Trophoblast cell (in vitro differentiated cells and primary cell): ENCODE data around the gene BEND6.

Experiments used
- DNase-seq, 2 donors: peaks; one replicate each; pipeline ENCODE4 v3.0.0-alpha.2; 2016
- H2AFZ ChIP-seq: 2 replicates; pipeline ENCODE4 v1.6.1; 2013; ENCODE audit warnings: low read length, moderate library complexity, mild to moderate bottlenecking; ENCODE audit not compliant: insufficient read depth, poor library complexity
- H2AK5ac ChIP-seq: 2 replicates; pipeline ENCODE4 v1.6.1; 2013; ENCODE audit warnings: mild to moderate bottlenecking, low read length
- H2BK120ac ChIP-seq: 2 replicates; pipeline ENCODE4 v1.6.1; 2013; ENCODE audit warnings: low read length, mild to moderate bottlenecking, moderate library complexity; ENCODE audit not compliant: insufficient read depth, poor library complexity
- H2BK12ac ChIP-seq: 2 replicates; pipeline ENCODE4 v1.6.1; 2013; ENCODE audit warnings: mild to moderate bottlenecking, low read length, moderate library complexity
- H2BK5ac ChIP-seq: 2 replicates; pipeline ENCODE4 v1.6.1; 2013; ENCODE audit warnings: low read length, low read depth, moderate library complexity, mild to moderate bottlenecking; ENCODE audit not compliant: poor library complexity
- H3K14ac ChIP-seq: 2 replicates; pipeline ENCODE4 v1.6.1; 2013; ENCODE audit warnings: mild to moderate bottlenecking, low read length
- H3K18ac ChIP-seq: 2 replicates; pipeline ENCODE4 v1.6.1; 2013; ENCODE audit warnings: mild to moderate bottlenecking, low read length
- H3K23ac ChIP-seq: 2 replicates; pipeline ENCODE4 v1.6.1; 2013; ENCODE audit warnings: low read length
- H3K27ac ChIP-seq: 2 replicates; pipeline ENCODE4 v1.5.1; 2013; ENCODE audit warnings: low read depth, mild to moderate bottlenecking, inconsistent platforms, low read length, moderate library complexity
- H3K27me3 ChIP-seq: 2 replicates; pipeline ENCODE4 v1.6.1; 2013; ENCODE audit warnings: inconsistent platforms, mild to moderate bottlenecking, low read length, moderate library complexity; ENCODE audit not compliant: insufficient read depth
- H3K36me3 ChIP-seq, 2 experiments: 1 replicate in 1 of 2; 2 replicates in 1 of 2; pipeline ENCODE4 v1.6.1; 2013; ENCODE audit warnings: low read length in 2 of 2, mild to moderate bottlenecking in 2 of 2, moderate library complexity in 1 of 2; ENCODE audit not compliant: insufficient read depth in 2 of 2, control insufficient read depth in 1 of 2
- H3K4ac ChIP-seq: 2 replicates; pipeline ENCODE4 v1.6.1; 2013; ENCODE audit warnings: low read depth, mild to moderate bottlenecking, low read length, moderate library complexity
- H3K4me1 ChIP-seq, 2 experiments: 1 replicate in 1 of 2; 2 replicates in 1 of 2; pipeline ENCODE4 v1.6.1; 2013; ENCODE audit warnings: low read length in 2 of 2, mild to moderate bottlenecking in 2 of 2, moderate library complexity in 1 of 2; ENCODE audit not compliant: insufficient read depth in 2 of 2, control insufficient read depth in 1 of 2
- H3K4me2 ChIP-seq: 2 replicates; pipeline ENCODE4 v1.6.1; 2013; ENCODE audit warnings: inconsistent platforms, mild to moderate bottlenecking, low read length, moderate library complexity
- H3K4me3 ChIP-seq: 2 replicates; pipeline ENCODE4 v1.5.1; 2013; ENCODE audit warnings: mild to moderate bottlenecking, low read depth, low read length, inconsistent platforms
- H3K79me1 ChIP-seq: one replicate; pipeline ENCODE4 v1.6.1; 2013; ENCODE audit warnings: low read length
- H3K79me2 ChIP-seq: 2 replicates; pipeline ENCODE4 v1.6.1; 2013; ENCODE audit warnings: low read length, mild to moderate bottlenecking; ENCODE audit not compliant: control insufficient read depth, insufficient read depth, poor library complexity
- H3K9ac ChIP-seq: 2 replicates; pipeline ENCODE4 v1.6.1; 2013; ENCODE audit warnings: mild to moderate bottlenecking, low read length
- H3K9me3 ChIP-seq: 2 replicates; pipeline ENCODE4 v1.6.1; 2013; ENCODE audit warnings: low read depth, mild to moderate bottlenecking, control low read depth, inconsistent platforms, low read length; ENCODE audit not compliant: insufficient read depth
- H4K12ac ChIP-seq: 2 replicates; pipeline ENCODE4 v1.6.1; 2013; ENCODE audit warnings: low read depth, mild to moderate bottlenecking, low read length, moderate library complexity
- H4K8ac ChIP-seq: 2 replicates; pipeline ENCODE4 v1.6.1; 2013; ENCODE audit warnings: low read depth, mild to moderate bottlenecking, low read length, moderate library complexity
- H4K91ac ChIP-seq: one replicate; pipeline ENCODE4 v1.6.1; 2013; ENCODE audit warnings: low read depth, mild to moderate bottlenecking, low read length, moderate library complexity
- WGBS: extraction: QIAGEN DNeasy Blood & Tissue Kit; methylation state at CpG from one replicate; pipeline ENCODE4 v1.1.7; 2013; ENCODE audit warnings: missing lambda C conversion rate; ENCODE audit not compliant: insufficient read length, insufficient coverage; ENCODE audit errors: extremely low coverage; 5-methylcytosine and 5-hydroxymethylcytosine counted together

Gene BEND6

DNA sequence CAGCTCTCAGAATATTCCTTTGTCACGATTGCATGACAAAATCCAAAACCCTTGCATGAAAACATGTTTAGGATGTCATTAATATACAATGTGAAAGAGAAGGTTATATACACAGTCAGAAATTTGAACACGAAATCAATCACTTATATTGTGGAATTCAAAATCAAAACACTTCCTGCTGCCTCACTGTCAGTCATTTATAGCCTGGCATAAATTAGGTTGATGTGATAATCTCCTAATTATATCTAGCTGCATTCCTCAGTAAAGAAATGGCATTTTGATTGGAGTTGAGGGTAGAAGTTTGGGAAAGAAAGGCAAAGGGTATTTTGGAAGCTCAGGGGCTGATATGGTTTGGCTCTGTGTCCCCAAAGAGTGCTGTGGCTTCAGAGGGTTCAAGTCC lies 24.1 kb upstream of the BEND6 start:
- H2BK12ac ChIP-seq, result no peak overlapping the region
- H3K79me1 ChIP-seq, result no peaks in the 10 kb centered on the region
- no peak overlapping the region for H2AFZ ChIP-seq
- H3K4me1 ChIP-seq, result no peaks in the 10 kb centered on the region
- no peaks in the 10 kb centered on the region for H3K79me2 ChIP-seq
- H4K12ac ChIP-seq, result no peak overlapping the region
- no peak overlapping the region for H3K4me2 ChIP-seq
- H3K18ac ChIP-seq, result no peak overlapping the region
- H3K9me3 ChIP-seq, result no peaks in the 10 kb centered on the region
- no peak overlapping the region for H2AK5ac ChIP-seq
- H3K27ac ChIP-seq, result no peak overlapping the region
- H4K91ac ChIP-seq, result no peak overlapping the region
- no peak overlapping the region for H4K8ac ChIP-seq
- no peak for DNase-seq
- H3K23ac ChIP-seq, result no peak overlapping the region
- H3K14ac ChIP-seq, result no peak overlapping the region
- H3K9ac ChIP-seq, result no peak overlapping the region
- no peaks in the 10 kb centered on the region for H3K36me3 ChIP-seq
- no peak overlapping the region for H2BK120ac ChIP-seq
- no peak overlapping the region for H2BK5ac ChIP-seq
- H3K27me3 ChIP-seq, result no peaks in the 10 kb centered on the region
- no CpG with 5 or more reads among the region's 2 CpGs for WGBS
- H3K4me3 ChIP-seq, result no peak overlapping the region
- H3K4ac ChIP-seq, result no peak overlapping the region

DNA sequence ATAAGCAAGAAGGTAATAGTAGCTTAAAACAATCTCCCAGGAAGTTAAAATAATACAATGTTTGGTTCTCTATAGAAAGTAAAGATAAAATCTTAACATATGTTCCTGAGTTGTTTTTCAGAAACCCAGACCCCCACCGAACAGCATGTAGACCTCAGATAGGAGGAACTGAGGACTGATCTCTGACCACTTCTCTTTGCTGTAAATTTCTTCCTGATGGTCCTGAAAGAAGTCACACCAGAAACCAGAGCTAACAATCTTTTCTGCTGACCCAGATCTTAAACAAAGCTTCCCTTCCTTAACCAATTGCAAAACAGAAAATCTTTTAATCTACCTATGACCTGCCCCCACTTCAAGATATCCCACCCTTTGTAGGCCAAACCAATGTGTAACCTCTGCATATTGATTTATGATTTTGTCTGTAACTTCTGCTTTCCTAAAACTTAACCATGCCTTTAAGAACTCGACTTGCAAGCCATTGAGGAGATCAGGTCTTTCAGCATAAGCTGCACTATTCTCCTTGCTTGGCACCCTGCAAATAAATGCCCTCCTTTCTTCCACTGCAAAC lies 21.9 kb upstream of the BEND6 start:
- DNase-seq, result no peak
- no peak overlapping the region for H3K4ac ChIP-seq
- H3K4me1 ChIP-seq, result no peaks in the 10 kb centered on the region
- H3K23ac ChIP-seq, result no peak overlapping the region
- no peak overlapping the region for H4K12ac ChIP-seq
- no peaks in the 10 kb centered on the region for H3K36me3 ChIP-seq
- H3K14ac ChIP-seq, result no peak overlapping the region
- no peaks in the 10 kb centered on the region for H3K79me1 ChIP-seq
- no peak overlapping the region for H2BK5ac ChIP-seq
- H3K9me3 ChIP-seq, result no peaks in the 10 kb centered on the region
- H4K91ac ChIP-seq, result no peak overlapping the region
- no peak overlapping the region for H2BK120ac ChIP-seq
- no peak overlapping the region for H2BK12ac ChIP-seq
- no peaks in the 10 kb centered on the region for H3K27me3 ChIP-seq
- no peak overlapping the region for H3K4me2 ChIP-seq
- H3K27ac ChIP-seq, result no peak overlapping the region
- H3K18ac ChIP-seq, result no peak overlapping the region
- no peaks in the 10 kb centered on the region for H3K79me2 ChIP-seq
- H2AK5ac ChIP-seq, result no peak overlapping the region
- no CpG with 5 or more reads among the region's 2 CpGs for WGBS
- no peak overlapping the region for H2AFZ ChIP-seq
- H3K9ac ChIP-seq, result no peak overlapping the region
- H3K4me3 ChIP-seq, result no peak overlapping the region
- no peak overlapping the region for H4K8ac ChIP-seq

GRCh38 chr6:56933650-56934049 lies 21.3 kb upstream of the BEND6 start:
- Histone ChIP-seq H4K8ac (no peak overlapping the region), H3K9me3 (no peaks in the 10 kb centered on the region), H3K18ac (no peak overlapping the region), H3K9ac (no peak overlapping the region), H3K14ac (no peak overlapping the region), H3K27ac (no peak overlapping the region), H3K79me1 (no peaks in the 10 kb centered on the region), H3K79me2 (no peaks in the 10 kb centered on the region), H2AFZ (no peak overlapping the region), H3K27me3 (no peaks in the 10 kb centered on the region), H2BK5ac (no peak overlapping the region), H2AK5ac (no peak overlapping the region), H2BK120ac (no peak overlapping the region), H3K4me1 (no peaks in the 10 kb centered on the region), H3K36me3 (no peaks in the 10 kb centered on the region), H4K12ac (no peak overlapping the region), H4K91ac (no peak overlapping the region), H3K4ac (no peak overlapping the region), H3K23ac (no peak overlapping the region), H2BK12ac (no peak overlapping the region), H3K4me3 (no peak overlapping the region), H3K4me2 (no peak overlapping the region)
- WGBS, result no CpG with 5 or more reads among the region's 1 CpG
- no peak for DNase-seq

GRCh38 chr6:56934876-56935275 lies 20.0 kb upstream of the BEND6 start:
- H3K23ac ChIP-seq, result no peak overlapping the region
- no peak overlapping the region for H2BK120ac ChIP-seq
- no peak overlapping the region for H4K8ac ChIP-seq
- no peak overlapping the region for H3K4me2 ChIP-seq
- H2AK5ac ChIP-seq, result no peak overlapping the region
- H3K4me1 ChIP-seq, result no peaks in the 10 kb centered on the region
- no CpG with 5 or more reads among the region's 4 CpGs for WGBS
- no peaks in the 10 kb centered on the region for H3K9me3 ChIP-seq
- no peak for DNase-seq
- no peaks in the 10 kb centered on the region for H3K79me2 ChIP-seq
- no peaks in the 10 kb centered on the region for H3K36me3 ChIP-seq
- no peaks in the 10 kb centered on the region for H3K27me3 ChIP-seq
- H3K79me1 ChIP-seq, result no peaks in the 10 kb centered on the region
- no peak overlapping the region for H3K14ac ChIP-seq
- H4K91ac ChIP-seq, result no peak overlapping the region
- H3K4me3 ChIP-seq, result no peak overlapping the region
- no peak overlapping the region for H4K12ac ChIP-seq
- H3K9ac ChIP-seq, result no peak overlapping the region
- no peak overlapping the region for H2BK12ac ChIP-seq
- H2AFZ ChIP-seq, result no peak overlapping the region
- no peak overlapping the region for H2BK5ac ChIP-seq
- H3K4ac ChIP-seq, result no peak overlapping the region
- no peak overlapping the region for H3K27ac ChIP-seq
- no peak overlapping the region for H3K18ac ChIP-seq
